H1 (cell line): ENCODE data around the gene BLMH. TPM values are rescaled to one million over a fixed set of nuclear protein-coding genes. Genes with fewer than 3 reads are reported as not detected.

Experiments
- CTCF ChIA-PET: fragments of 300-600 bp; sonication (Branson Sonifier 250); formaldehyde crosslinking; loops from one replicate; lab custom pipeline; 2021; ENCODE audit not compliant: partially characterized antibody; lab: Charles Lee
- POLR2A ChIA-PET: fragments of 300-600 bp; sonication (Branson Sonifier 250); formaldehyde crosslinking; loops from one replicate; lab custom pipeline; 2021; ENCODE audit warnings: inconsistent platforms; ENCODE audit not compliant: partially characterized antibody; lab: Charles Lee
- DNase-seq, 2 experiments: peaks; one replicate each; pipeline versions ENCODE4 v3.0.0 to v3.0.0-alpha.2; 2010 to 2022; ENCODE audit warnings: low spot score in 2 of 2, low read depth in 1 of 2, mixed read lengths in 1 of 2
- FAIRE-seq: peaks from 2 replicates; lab custom pipeline; 2011; peaks lifted over from hg19 to GRCh38; lab: Jason Lieb, UNC
- H2AFZ ChIP-seq: 2 replicates; pipeline ENCODE4 v1.8.1; 2012; ENCODE audit warnings: low read length, inconsistent platforms
- H2AK5ac ChIP-seq: 2 replicates; pipeline ENCODE4 v1.6.1; 2013; ENCODE audit warnings: low read depth, low read length
- H2BK120ac ChIP-seq: replicated peaks from 2 replicates; pipeline ENCODE3; 2013; ENCODE audit warnings: low read depth, low read length, inconsistent platforms
- H2BK12ac ChIP-seq: 2 replicates; pipeline ENCODE4 v1.6.1; 2013; ENCODE audit warnings: low read depth, low read length
- H2BK15ac ChIP-seq: 2 replicates; pipeline ENCODE4 v1.6.1; 2013; ENCODE audit warnings: low read length
- H2BK20ac ChIP-seq: 2 replicates; pipeline ENCODE4 v1.6.1; 2013; ENCODE audit warnings: low read length
- H2BK5ac ChIP-seq: 2 replicates; pipeline ENCODE4 v1.6.1; 2013; ENCODE audit warnings: low read depth, low read length
- H3K14ac ChIP-seq: 2 replicates; pipeline ENCODE4 v1.6.1; 2013; ENCODE audit warnings: inconsistent platforms; ENCODE audit not compliant: insufficient read length
- H3K18ac ChIP-seq: 2 replicates; pipeline ENCODE4 v1.6.1; 2013; ENCODE audit warnings: low read length; ENCODE audit errors: extremely low read depth
- H3K23ac ChIP-seq: 2 replicates; pipeline ENCODE4 v1.6.1; 2013; ENCODE audit warnings: inconsistent platforms; ENCODE audit not compliant: insufficient read length
- H3K23me2 ChIP-seq: 2 replicates; pipeline ENCODE4 v1.6.1; 2013; ENCODE audit warnings: low read depth, low read length
- H3K27ac ChIP-seq: 2 replicates; pipeline ENCODE4 v1.6.1; 2011; ENCODE audit warnings: low read depth, low read length, inconsistent platforms
- H3K27me3 ChIP-seq, 4 experiments: replicated peaks in 1 of 4; 1 replicate in 1 of 4; 2 replicates in 3 of 4; pipeline versions ENCODE4 v1.6.1 to v1.8.1; 2011 to 2013; ENCODE audit warnings: low read length in 3 of 4, mild to moderate bottlenecking in 3 of 4, inconsistent platforms in 2 of 4, mixed read lengths in 2 of 4, moderate library complexity in 1 of 4; ENCODE audit not compliant: control insufficient read depth in 3 of 4, insufficient read depth in 3 of 4; ENCODE audit errors: extremely low read depth in 1 of 4
- H3K36me3 ChIP-seq, 4 experiments: 2 replicates each; pipeline versions ENCODE4 v1.6.1 to v1.8.1; 2011 to 2013; ENCODE audit warnings: mild to moderate bottlenecking in 4 of 4, low read length in 3 of 4, moderate library complexity in 2 of 4, control low read depth in 1 of 4, inconsistent platforms in 1 of 4; ENCODE audit not compliant: insufficient read depth in 4 of 4, control insufficient read depth in 2 of 4
- H3K4ac ChIP-seq: replicated peaks from 2 replicates; pipeline ENCODE3; 2013; ENCODE audit warnings: low read length, low read depth, mixed read lengths, inconsistent platforms; ENCODE audit not compliant: insufficient read length
- H3K4me1 ChIP-seq, 4 experiments: replicated peaks in 1 of 4; 1 replicate in 1 of 4; 2 replicates in 3 of 4; pipeline versions ENCODE4 v1.6.1 to v1.8.1; 2011 to 2013; ENCODE audit warnings: low read length in 3 of 4, inconsistent platforms in 2 of 4, mixed read lengths in 1 of 4; ENCODE audit not compliant: insufficient read depth in 4 of 4, control insufficient read depth in 3 of 4
- H3K4me2 ChIP-seq, 2 experiments: 2 replicates each; pipeline versions ENCODE4 v1.6.1 to v1.8.1; 2011 to 2013; ENCODE audit warnings: low read depth in 2 of 2, low read length in 2 of 2, control low read depth in 1 of 2, inconsistent platforms in 1 of 2, mild to moderate bottlenecking in 1 of 2; ENCODE audit not compliant: insufficient read depth in 1 of 2
- H3K4me3 ChIP-seq, 4 experiments: fragments of 200-600, 300-600 bp in 1 of 4; sonication (generic), shearing (Covaris generic), sonication (Bioruptor Twin) in 1 of 4; 2 replicates each; pipeline versions ENCODE4 v1.5.1 to v1.8.1; 2011 to 2016; ENCODE audit warnings: low read length in 4 of 4, low read depth in 3 of 4, control low read depth in 2 of 4, inconsistent platforms in 2 of 4, mild to moderate bottlenecking in 2 of 4, mixed read lengths in 1 of 4, moderate library complexity in 1 of 4; ENCODE audit not compliant: insufficient read depth in 2 of 4; ENCODE audit errors: extremely low read depth in 1 of 4
- H3K56ac ChIP-seq: replicated peaks from 2 replicates; pipeline ENCODE3; 2013; ENCODE audit warnings: low read depth, mild to moderate bottlenecking, mixed read lengths, low read length, inconsistent platforms; ENCODE audit not compliant: insufficient read length
- H3K79me1 ChIP-seq: 2 replicates; pipeline ENCODE4 v1.6.1; 2013; ENCODE audit warnings: low read depth, low read length, control low read depth
- H3K79me2 ChIP-seq, 2 experiments: 2 replicates each; pipeline versions ENCODE4 v1.6.1 to v1.8.1; 2012 to 2013; ENCODE audit warnings: low read length in 2 of 2, mild to moderate bottlenecking in 2 of 2, inconsistent platforms in 1 of 2; ENCODE audit not compliant: insufficient read depth in 2 of 2, control insufficient read depth in 1 of 2
- H3K9ac ChIP-seq, 4 experiments: replicated peaks in 1 of 4; 1 replicate in 1 of 4; 2 replicates in 3 of 4; pipeline versions ENCODE4 v1.6.1 to v1.8.1; 2011 to 2013; ENCODE audit warnings: low read depth in 3 of 4, low read length in 3 of 4, control low read depth in 2 of 4, mild to moderate bottlenecking in 2 of 4, moderate library complexity in 2 of 4, inconsistent platforms in 1 of 4; ENCODE audit errors: extremely low read depth in 1 of 4
- H3K9me3 ChIP-seq, 2 experiments: 2 replicates each; pipeline versions ENCODE4 v1.6.1 to v1.8.1; 2012 to 2013; ENCODE audit warnings: mild to moderate bottlenecking in 2 of 2, moderate library complexity in 2 of 2, control low read depth in 1 of 2, inconsistent platforms in 1 of 2, low read depth in 1 of 2, low read length in 1 of 2, mixed read lengths in 1 of 2; ENCODE audit not compliant: insufficient read depth in 2 of 2
- H4K20me1 ChIP-seq, 2 experiments: replicated peaks in 1 of 2; 2 replicates each; pipeline versions ENCODE3 to v1.8.1; 2011 to 2013; ENCODE audit warnings: inconsistent platforms in 2 of 2, low read length in 2 of 2, mild to moderate bottlenecking in 1 of 2; ENCODE audit not compliant: insufficient read depth in 2 of 2, control insufficient read depth in 1 of 2
- H4K5ac ChIP-seq: 2 replicates; pipeline ENCODE4 v1.6.1; 2013; ENCODE audit warnings: low read length, low read depth, mixed read lengths, inconsistent platforms; ENCODE audit not compliant: insufficient read length
- H4K8ac ChIP-seq: 2 replicates; pipeline ENCODE4 v1.8.0; 2013; ENCODE audit warnings: mild to moderate bottlenecking, moderate library complexity, low read length, inconsistent platforms; ENCODE audit not compliant: insufficient read depth; ENCODE audit errors: extremely low read depth
- H4K91ac ChIP-seq: replicated peaks from 2 replicates; pipeline ENCODE3; 2013; ENCODE audit warnings: low read length, mixed read lengths, inconsistent platforms; ENCODE audit not compliant: insufficient read length
- SIRT6 ChIP-seq: IDR thresholded peaks from one replicate; pipeline ENCODE4 v1.7.1; 2012; ENCODE audit warnings: low read length, inconsistent platforms
- TAF7 ChIP-seq: optimal IDR thresholded peaks from 2 replicates; pipeline ENCODE3; 2011; ENCODE audit warnings: low read depth, mild to moderate bottlenecking, inconsistent platforms, low read length, moderate library complexity, borderline replicate concordance
- ZNF274 ChIP-seq: IDR thresholded peaks from 2 replicates; pipeline ENCODE4 v1.7.0; 2012; ENCODE audit warnings: low read length, borderline replicate concordance; ENCODE audit errors: extremely low read depth
- WGBS, 2 experiments: shearing (Covaris generic) in 1 of 2; methylation state at CpG; one replicate each; pipeline versions ENCODE4 v1.1.6 to v1.1.7; 2013 to 2015; ENCODE audit warnings: low lambda C conversion rate in 2 of 2, mixed read lengths in 2 of 2, inconsistent platforms in 1 of 2, low coverage in 1 of 2, missing lambda C conversion rate in 1 of 2; ENCODE audit not compliant: insufficient replicate concordance in 2 of 2, insufficient coverage in 1 of 2, insufficient read length in 1 of 2; ENCODE audit errors: extremely low coverage in 1 of 2, missing lambda C conversion rate in 1 of 2; 5-methylcytosine and 5-hydroxymethylcytosine counted together
- polyA plus RNA-seq, 7 experiments: library from polyadenylated mRNA; depleted of rRNA in 3 of 7; stranded (reverse) in 5 of 7; unstranded in 2 of 7; fragments of >200 nt in 5 of 7; fragments of 200-250 nt in 2 of 7; gene quantifications; 1 replicate in 5 of 7; 2 replicates in 1 of 7; 4 replicates in 1 of 7; pipeline versions ENCODE4 v1.2.1 to v1.2.3, GENCODE V29; 2011 to 2013; ENCODE audit warnings: missing spikeins in 2 of 7, mixed read lengths in 2 of 7
- total RNA-seq: library from RNA; stranded (reverse); fragmentation: NEBNext Ultra II Directional; extraction: Animal tissue kit (Norgen Biotek cat#: 25700); gene quantifications from 2 replicates; pipeline ENCODE4 v1.2.1, GENCODE V29; 2021
- TF ChIP-seq, protein P1 (sequence below): IDR thresholded peaks from 2 replicates; pipeline ENCODE4 v1.6.1; 2011; ENCODE audit warnings: low read length, improper control_type of control experiment

BLMH gene
- total and polyA plus RNA-seq, 2 of the 8 experiments (the other 6 are each of a cell fraction or from before 2014, with no cell fraction given) = 18.2 to 74.3 TPM

GRCh38 chr17:30333503-30334360 lies 42.0 kb upstream of the BLMH start, which contains the start of gene TMIGD1:
TSS of gene TMIGD1 (minus strand) at chr17:30334057. CDS start at chr17:30332133, 1,924 bp downstream.
- Histone ChIP-seq H2BK5ac (no peak within 1 kb of the TSS), H2AK5ac (no peak within 1 kb of the TSS), H4K5ac (no peak within 1 kb of the TSS), H3K23ac (no peak within 1 kb of the TSS), H2BK15ac (no peak within 1 kb of the TSS), H4K20me1 (no peaks in the 10 kb centered on the region), H2BK20ac (no peak within 1 kb of the TSS), H3K23me2 (no peaks in the 10 kb centered on the region), H3K36me3 (no peaks in the 10 kb centered on the region), H3K9ac (no peak within 1 kb of the TSS), H3K4me1 (no peaks in the 10 kb centered on the region), H3K4ac (no peak within 1 kb of the TSS), H4K91ac (no peak within 1 kb of the TSS), H3K27ac (no peak within 1 kb of the TSS), H3K9me3 (no peaks in the 10 kb centered on the region), H2BK12ac (no peak within 1 kb of the TSS), H2BK120ac (no peak within 1 kb of the TSS), H3K27me3 (no peaks in the 10 kb centered on the region), H3K56ac (no peak within 1 kb of the TSS), H3K4me2 (no peak within 1 kb of the TSS), H3K14ac (no peak within 1 kb of the TSS), H4K8ac (no peak within 1 kb of the TSS), H3K79me2 (no peaks in the 10 kb centered on the region), H2AFZ (no peak within 1 kb of the TSS), H3K4me3 (no peak within 1 kb of the TSS), H3K18ac (no peak within 1 kb of the TSS), H3K79me1 (no peaks in the 10 kb centered on the region)
- no peak for FAIRE-seq
- ChIA-PET CTCF (interaction anchor here (0.6 to 1.7 kb wide), 3 partner anchors 11 to 229 kb away, joined by 3 to 5 read pairs (median 3); no protein-coding TSS in a partner anchor), POLR2A (no interaction called here)
- TF ChIP-seq, protein P1, sequence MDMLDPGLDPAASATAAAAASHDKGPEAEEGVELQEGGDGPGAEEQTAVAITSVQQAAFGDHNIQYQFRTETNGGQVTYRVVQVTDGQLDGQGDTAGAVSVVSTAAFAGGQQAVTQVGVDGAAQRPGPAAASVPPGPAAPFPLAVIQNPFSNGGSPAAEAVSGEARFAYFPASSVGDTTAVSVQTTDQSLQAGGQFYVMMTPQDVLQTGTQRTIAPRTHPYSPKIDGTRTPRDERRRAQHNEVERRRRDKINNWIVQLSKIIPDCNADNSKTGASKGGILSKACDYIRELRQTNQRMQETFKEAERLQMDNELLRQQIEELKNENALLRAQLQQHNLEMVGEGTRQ = no peak
- TF ChIP-seq SIRT6 (no peak), ZNF274 (no peak), TAF7 (no peak)
- 90% methylated on average over 9 of the region's 9 CpGs; no CpG with 5 or more reads in 1 of the 2 experiments for WGBS, 2 experiments
- no peak for DNase-seq
